Hematopoietic multipotent progenitor cell treated with erythropoietin and hydrocortisone succinate and interleukin-3 and kit ligand, for 15 days (in vitro differentiated cells): ENCODE results near the gene CSTA.

Experiments
- DNase-seq: peaks from one replicate; pipeline ENCODE4 v3.0.0-alpha.2; 2015; ENCODE audit warnings: low spot score

CSTA gene

GRCh38 chr3:122382888-122383666, 58.0 kb downstream of the CSTA start, which contains the start of gene MIX23:
TSS of gene MIX23 (minus strand) at chr3:122383231. CDS start at chr3:122383224, 7 bp downstream.
- peak; percentile 89 for DNase-seq

- DNase-seq: peak; percentile 96
Measured at GRCh38 chr3:122383771-122384697, 59.0 kb downstream of the CSTA start, which contains the start of gene FAM162A. TSS of gene FAM162A (plus strand) at chr3:122384182. CDS start at chr3:122384266, 84 bp downstream.

- DNase-seq: no peak
Measured at GRCh38 chr3:122387709-122388108, 62.7 kb downstream of the CSTA start.

GRCh38 chr3:122389197-122389596, 64.1 kb downstream of the CSTA start:
- no peak for DNase-seq

GRCh38 chr3:122389892-122390291, 64.8 kb downstream of the CSTA start:
- DNase-seq: no peak

- peak; percentile 13 for DNase-seq
Measured at GRCh38 chr3:122390665-122391064, 65.6 kb downstream of the CSTA start.
